Gastrocnemius medialis (tissue), 4 donors: ENCODE data around the gene SYVN1.

ENCODE experiments used
- POLR2A ChIP-seq, 2 donors: fragments of 450-650 bp; IDR thresholded peaks; one replicate each; pipeline ENCODE4 v1.6.1; 2017; ENCODE audit warnings: antibody characterized with exemption in 2 of 2, mild to moderate bottlenecking in 2 of 2, moderate library complexity in 2 of 2
- TF ChIP-seq, protein P1 (sequence below), 5 experiments: fragments of 450-650 bp in 3 of 5; fragments of 200-600 bp in 2 of 5; sonication (generic) in 2 of 5; IDR thresholded peaks in 4 of 5; conservative IDR thresholded peaks in 1 of 5; 1 replicate in 4 of 5; 2 replicates in 1 of 5; pipeline ENCODE4 v1.5.1; 2016 to 2019; ENCODE audit warnings: antibody characterized with exemption in 5 of 5, mild to moderate bottlenecking in 3 of 5, moderate library complexity in 3 of 5

DNA sequence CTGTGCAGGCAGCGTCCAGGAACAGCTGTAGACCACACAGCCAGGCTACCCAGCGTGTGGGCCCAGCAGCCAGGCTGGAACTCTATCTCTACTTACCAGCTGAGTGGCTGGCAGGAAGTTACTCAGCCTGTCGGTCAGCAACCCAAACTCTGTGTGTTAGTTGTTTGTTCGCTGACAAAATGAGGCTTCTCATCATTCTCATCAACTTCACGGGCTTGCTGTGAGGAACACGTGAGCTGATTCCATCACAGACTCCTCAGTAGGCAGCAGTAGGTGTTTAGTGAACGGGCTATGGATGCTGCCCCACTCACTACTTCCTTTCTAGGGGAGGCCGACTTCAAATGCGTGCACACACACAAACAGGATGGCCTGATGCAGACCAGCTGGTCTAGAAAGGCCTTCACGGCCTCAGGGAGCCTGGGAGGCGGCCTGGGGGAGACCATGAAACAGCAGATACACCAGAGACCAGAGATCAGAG, 34.9 kb upstream of the SYVN1 start:
- TF ChIP-seq POLR2A (IDR thresholded peaks at IDR 0.05): no peak
- TF ChIP-seq, protein P1, sequence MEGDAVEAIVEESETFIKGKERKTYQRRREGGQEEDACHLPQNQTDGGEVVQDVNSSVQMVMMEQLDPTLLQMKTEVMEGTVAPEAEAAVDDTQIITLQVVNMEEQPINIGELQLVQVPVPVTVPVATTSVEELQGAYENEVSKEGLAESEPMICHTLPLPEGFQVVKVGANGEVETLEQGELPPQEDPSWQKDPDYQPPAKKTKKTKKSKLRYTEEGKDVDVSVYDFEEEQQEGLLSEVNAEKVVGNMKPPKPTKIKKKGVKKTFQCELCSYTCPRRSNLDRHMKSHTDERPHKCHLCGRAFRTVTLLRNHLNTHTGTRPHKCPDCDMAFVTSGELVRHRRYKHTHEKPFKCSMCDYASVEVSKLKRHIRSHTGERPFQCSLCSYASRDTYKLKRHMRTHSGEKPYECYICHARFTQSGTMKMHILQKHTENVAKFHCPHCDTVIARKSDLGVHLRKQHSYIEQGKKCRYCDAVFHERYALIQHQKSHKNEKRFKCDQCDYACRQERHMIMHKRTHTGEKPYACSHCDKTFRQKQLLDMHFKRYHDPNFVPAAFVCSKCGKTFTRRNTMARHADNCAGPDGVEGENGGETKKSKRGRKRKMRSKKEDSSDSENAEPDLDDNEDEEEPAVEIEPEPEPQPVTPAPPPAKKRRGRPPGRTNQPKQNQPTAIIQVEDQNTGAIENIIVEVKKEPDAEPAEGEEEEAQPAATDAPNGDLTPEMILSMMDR (IDR thresholded peaks at IDR 0.05 in 4 of 5, conservative IDR thresholded peaks at IDR 0.05 in 1 of 5): no peak
